Pancreas (tissue), 10 donors: ENCODE results near the gene ACOXL. TPM values are rescaled to one million over a fixed set of nuclear protein-coding genes. Genes with fewer than 3 reads are reported as not detected.

Source experiments
- ATAC-seq, 4 donors: fragments of 200-7000 bp; cut with Tn5 transposase; one replicate each; pipeline versions ENCODE4 v1.8.0 to v1.9.1; 2020; ENCODE audit warnings: mild to moderate bottlenecking in 4 of 4, moderate library complexity in 4 of 4
- DNase-seq, 6 donors: peaks; one replicate each; pipeline ENCODE4 v3.0.0-alpha.2; 2020
- FAIRE-seq: peaks from 2 replicates; lab custom pipeline; 2012; peaks lifted over from hg19 to GRCh38; lab: Jason Lieb, UNC
- H3K27ac ChIP-seq, 4 donors: fragments of 200-600 bp; sonication (generic); 1 replicate in 3 of 4; 2 replicates in 1 of 4; pipeline versions ENCODE4 v1.5.0 to v1.8.0; 2020
- H3K27me3 ChIP-seq, 4 donors: fragments of 200-600 bp; one replicate each; pipeline ENCODE4 v1.8.0; 2021
- H3K36me3 ChIP-seq, 3 donors: fragments of 200-600 bp; sonication (generic) in 1 of 3; one replicate each; pipeline versions ENCODE4 v1.5.0 to v1.8.0; 2020 to 2021
- H3K4me1 ChIP-seq, 3 donors: fragments of 200-600 bp; one replicate each; pipeline ENCODE4 v1.8.0; 2021
- H3K4me3 ChIP-seq, 4 donors: fragments of 200-600 bp; sonication (generic) in 2 of 4; one replicate each; pipeline versions ENCODE4 v1.5.0 to v1.8.0; 2020 to 2021
- H3K9me3 ChIP-seq, 4 donors: fragments of 200-600 bp; one replicate each; pipeline ENCODE4 v1.8.0; 2021
- CTCF ChIP-seq, 4 donors: fragments of 200-600 bp; sonication (generic) in 3 of 4; IDR thresholded peaks; one replicate each; pipeline versions ENCODE4 v1.5.0 to v1.8.0; 2021; ENCODE audit warnings: antibody characterized with exemption in 4 of 4
- WGBS, 2 donors: extraction: QIAGEN DNeasy Blood & Tissue Kit; methylation state at CpG; one replicate each; pipeline ENCODE4 v1.1.7; 2013; 5-methylcytosine and 5-hydroxymethylcytosine counted together
- intact Hi-C, 3 donors: fragments of 100-400 bp; cut with DNase I; formaldehyde crosslinking; loops; one replicate each; pipeline versions ENCODE4 v1.11.1 to v1.14.2; 2022
- polyA plus RNA-seq, 2 donors: library from polyadenylated mRNA; stranded (reverse); fragments of 200-250 nt; gene quantifications; one replicate each; pipeline ENCODE4 v1.2.3, GENCODE V29; 2013
- total RNA-seq, 6 donors: library from RNA; stranded (reverse); fragmentation: NEBNext Ultra II Directional in 4 of 6; extraction: Animal tissue kit (Norgen Biotek cat#: 25700) in 4 of 6; gene quantifications; one replicate each; pipeline versions ENCODE4 v1.2.1 to v1.2.4, GENCODE V29; 2021 to 2023
- donor health status: healthy with polysubstance abuse.
- donor health status: DM: no; HTN: no; CAD: no; lungs with moderate emphysema.
- donor health status: DM: no; HTN: no; CAD: no.
- donor health status: control.
- donor health status: control.
- donor health status: Bipolar disorder and iron deficiency.
- donor health status: DM: yes; HTN: yes; CAD: no.
- donor health status: DM: no; HTN: no; CAD: no.
- donor health status: DM: no; HTN: no; CAD: no.
- donor health status: DM: yes; HTN: yes; CAD: no.

ACOXL gene
- total and polyA plus RNA-seq, 8 donors, result 0.06 to 0.75 (median 0.21) TPM; not detected in 2

GRCh38 chr2:111157798-111158197 lies 425.4 kb downstream of the ACOXL start:
- intact Hi-C loops, result no loop called here
- DNase-seq (no peak), FAIRE-seq (no peak), ATAC-seq (no peak)
- 86 to 87% methylated on average over 2 of the region's 2 CpGs for WGBS, 2 donors
- Histone ChIP-seq H3K36me3 (no peaks in the 10 kb centered on the region), H3K9me3 (no peaks in the 10 kb centered on the region), H3K4me3 (no peak overlapping the region), H3K27ac (no peak overlapping the region), H3K4me1 (peaks cover 10 to 21% (median 16%) of the 10 kb centered on the region in 3 donors), H3K27me3 (no peaks in the 10 kb centered on the region)
- TF ChIP-seq CTCF (IDR thresholded peaks at IDR 0.05), result no peak

- DNase-seq (no peak), FAIRE-seq (no peak), ATAC-seq (no peak)
- no peaks in the 10 kb centered on the region for H3K36me3 ChIP-seq
- H3K4me3 ChIP-seq, result no peak overlapping the region
- H3K27me3 ChIP-seq, result no peaks in the 10 kb centered on the region
- H3K9me3 ChIP-seq, result no peaks in the 10 kb centered on the region
- 92 to 96% methylated on average over 5 of the region's 5 CpGs for WGBS, 2 donors
- H3K4me1 ChIP-seq, result peaks cover 10 to 28% (median 20%) of the 10 kb centered on the region in 3 donors
- intact Hi-C loops, result no loop called here
- no peak for TF ChIP-seq CTCF (IDR thresholded peaks at IDR 0.05)
- no peak overlapping the region for H3K27ac ChIP-seq
Measured at GRCh38 chr2:111159641-111160040, 427.3 kb downstream of the ACOXL start.

- no peak for DNase-seq
- FAIRE-seq, result no peak
- intact Hi-C loops, result no loop called here
- no peak for ATAC-seq
- TF ChIP-seq CTCF (IDR thresholded peaks at IDR 0.05), result no peak
- H3K4me1 ChIP-seq, result peaks cover 10 to 24% (median 20%) of the 10 kb centered on the region in 3 donors
- peaks cover 0 to 8% (median 0%) of the 10 kb centered on the region in 3 donors for H3K36me3 ChIP-seq
- no peaks in the 10 kb centered on the region for H3K9me3 ChIP-seq
- no peaks in the 10 kb centered on the region for H3K27me3 ChIP-seq
- H3K27ac ChIP-seq, result no peak overlapping the region
- H3K4me3 ChIP-seq, result no peak overlapping the region
- 91 to 95% methylated on average over 3 of the region's 3 CpGs for WGBS, 2 donors
Measured at GRCh38 chr2:111160758-111161157, 428.4 kb downstream of the ACOXL start.

GRCh38 chr2:111161971-111162370 lies 429.6 kb downstream of the ACOXL start:
- ATAC-seq, result peak; percentile 88 to 92 (median 91)
- no peak overlapping the region for H3K27ac ChIP-seq
- H3K4me3 ChIP-seq, result no peak overlapping the region
- no peaks in the 10 kb centered on the region for H3K27me3 ChIP-seq
- TF ChIP-seq CTCF (IDR thresholded peaks at IDR 0.05), result no peak
- no peak for FAIRE-seq
- DNase-seq, result peak; percentile 57 to 83 (median 75)
- no peaks in the 10 kb centered on the region for H3K9me3 ChIP-seq
- intact Hi-C loops, result no loop called here
- 10 to 11% methylated on average over 12 of the region's 12 CpGs for WGBS, 2 donors
- H3K4me1 ChIP-seq, result peaks cover 10 to 22% (median 20%) of the 10 kb centered on the region in 3 donors
- H3K36me3 ChIP-seq, result peaks cover 0 to 10% (median 0%) of the 10 kb centered on the region in 3 donors

- no peak overlapping the region for H3K4me3 ChIP-seq
- no peak for TF ChIP-seq CTCF (IDR thresholded peaks at IDR 0.05)
- H3K36me3 ChIP-seq, result peaks cover 0 to 10% (median 0%) of the 10 kb centered on the region in 3 donors
- DNase-seq, result peak in 1 of 6 donors; percentile 55
- FAIRE-seq, result no peak
- 16 to 21% methylated on average over 12 of the region's 12 CpGs for WGBS, 2 donors
- H3K9me3 ChIP-seq, result no peaks in the 10 kb centered on the region
- peak overlapping the region in 1 of 4 donors; percentile 20 for H3K27ac ChIP-seq
- no peaks in the 10 kb centered on the region for H3K27me3 ChIP-seq
- peaks cover 10 to 28% (median 25%) of the 10 kb centered on the region in 3 donors for H3K4me1 ChIP-seq
- peak; percentile 66 to 83 (median 74) for ATAC-seq
- intact Hi-C loops, result no loop called here
Measured at GRCh38 chr2:111162718-111163331, 430.5 kb downstream of the ACOXL start.
